HepG2 (cell line): ENCODE results near the gene ADSS1. TPM values are rescaled to one million over a fixed set of nuclear protein-coding genes. Genes with fewer than 3 reads are reported as not detected.

Source experiments
- ELK4 ChIP-seq: sonication (generic); formaldehyde crosslinking; IDR thresholded peaks from 2 replicates; pipeline ENCODE4 v1.9.0; 2021; ENCODE audit warnings: missing genetic modification reagents, borderline replicate concordance
- HNRNPL ChIP-seq: fragments of 200-400 bp; formaldehyde crosslinking; IDR thresholded peaks from 2 replicates; pipeline ENCODE4 v1.6.1; 2017; ENCODE audit warnings: mild to moderate bottlenecking, low read depth, low read length
- MATR3 ChIP-seq: sonication (generic); formaldehyde crosslinking; IDR thresholded peaks from 2 replicates; pipeline ENCODE4 v1.4.0; 2020; ENCODE audit warnings: missing genetic modification reagents
- POLR2AphosphoS5 ChIP-seq: IDR thresholded peaks from 2 replicates; pipeline ENCODE4 v1.6.1; 2012; ENCODE audit warnings: low read depth, low read length
- RELA ChIP-seq: sonication (generic); formaldehyde crosslinking; IDR thresholded peaks from 2 replicates; pipeline ENCODE4 v1.4.0; 2020; ENCODE audit warnings: missing genetic modification reagents
- ZBTB1 ChIP-seq: sonication (generic); formaldehyde crosslinking; IDR thresholded peaks from 2 replicates; pipeline ENCODE4 v1.4.0; 2020; ENCODE audit warnings: missing genetic modification reagents, borderline replicate concordance
- ZSCAN20 ChIP-seq: sonication (generic); formaldehyde crosslinking; IDR thresholded peaks from 2 replicates; pipeline ENCODE4 v1.4.0; 2020; ENCODE audit warnings: missing genetic modification reagents, mild to moderate bottlenecking, borderline replicate concordance
- polyA plus RNA-seq, 8 experiments: library from polyadenylated mRNA; depleted of rRNA in 3 of 8; stranded (reverse) in 7 of 8; unstranded in 1 of 8; fragments of >200 nt; fragmentation: Illumina TruSeq in 4 of 8; extraction: Trizol in 4 of 8; gene quantifications; 2 replicates each; pipeline versions ENCODE4 v1.2.1 to v1.2.3, GENCODE V29; 2011 to 2016; ENCODE audit warnings: low read depth in 4 of 8, missing spikeins in 1 of 8, mixed read lengths in 1 of 8; ENCODE audit not compliant: insufficient read depth in 1 of 8
- total RNA-seq, 5 experiments: library from RNA; depleted of rRNA; stranded (reverse); fragments of >200 nt; fragmentation: Illumina TruSeq; extraction: Trizol; gene quantifications; 2 replicates each; pipeline ENCODE4 v1.2.3, GENCODE V29; 2016; ENCODE audit warnings: low read depth in 1 of 5
- TF ChIP-seq, protein P1 (sequence below): sonication (generic); formaldehyde crosslinking; IDR thresholded peaks from 2 replicates; pipeline ENCODE4 v1.4.0; 2020; ENCODE audit warnings: mild to moderate bottlenecking, missing genetic modification reagents
- TF ChIP-seq, protein P2 (sequence below): IDR thresholded peaks from 2 replicates; pipeline ENCODE4 v1.6.1; 2012; ENCODE audit warnings: low read depth, low read length, improper control_type of control experiment

The ADSS1 gene
- total and polyA plus RNA-seq, 2 of the 13 experiments (the other 11 are each of a cell fraction or from before 2014, with no cell fraction given): 1.0 to 36.7 TPM

GRCh38 chr14:104728631-104729030 lies 4.6 kb downstream of the ADSS1 start (continued):
- no peak for TF ChIP-seq ZSCAN20 (CRISPR knock-in tag)
- TF ChIP-seq, protein P1, sequence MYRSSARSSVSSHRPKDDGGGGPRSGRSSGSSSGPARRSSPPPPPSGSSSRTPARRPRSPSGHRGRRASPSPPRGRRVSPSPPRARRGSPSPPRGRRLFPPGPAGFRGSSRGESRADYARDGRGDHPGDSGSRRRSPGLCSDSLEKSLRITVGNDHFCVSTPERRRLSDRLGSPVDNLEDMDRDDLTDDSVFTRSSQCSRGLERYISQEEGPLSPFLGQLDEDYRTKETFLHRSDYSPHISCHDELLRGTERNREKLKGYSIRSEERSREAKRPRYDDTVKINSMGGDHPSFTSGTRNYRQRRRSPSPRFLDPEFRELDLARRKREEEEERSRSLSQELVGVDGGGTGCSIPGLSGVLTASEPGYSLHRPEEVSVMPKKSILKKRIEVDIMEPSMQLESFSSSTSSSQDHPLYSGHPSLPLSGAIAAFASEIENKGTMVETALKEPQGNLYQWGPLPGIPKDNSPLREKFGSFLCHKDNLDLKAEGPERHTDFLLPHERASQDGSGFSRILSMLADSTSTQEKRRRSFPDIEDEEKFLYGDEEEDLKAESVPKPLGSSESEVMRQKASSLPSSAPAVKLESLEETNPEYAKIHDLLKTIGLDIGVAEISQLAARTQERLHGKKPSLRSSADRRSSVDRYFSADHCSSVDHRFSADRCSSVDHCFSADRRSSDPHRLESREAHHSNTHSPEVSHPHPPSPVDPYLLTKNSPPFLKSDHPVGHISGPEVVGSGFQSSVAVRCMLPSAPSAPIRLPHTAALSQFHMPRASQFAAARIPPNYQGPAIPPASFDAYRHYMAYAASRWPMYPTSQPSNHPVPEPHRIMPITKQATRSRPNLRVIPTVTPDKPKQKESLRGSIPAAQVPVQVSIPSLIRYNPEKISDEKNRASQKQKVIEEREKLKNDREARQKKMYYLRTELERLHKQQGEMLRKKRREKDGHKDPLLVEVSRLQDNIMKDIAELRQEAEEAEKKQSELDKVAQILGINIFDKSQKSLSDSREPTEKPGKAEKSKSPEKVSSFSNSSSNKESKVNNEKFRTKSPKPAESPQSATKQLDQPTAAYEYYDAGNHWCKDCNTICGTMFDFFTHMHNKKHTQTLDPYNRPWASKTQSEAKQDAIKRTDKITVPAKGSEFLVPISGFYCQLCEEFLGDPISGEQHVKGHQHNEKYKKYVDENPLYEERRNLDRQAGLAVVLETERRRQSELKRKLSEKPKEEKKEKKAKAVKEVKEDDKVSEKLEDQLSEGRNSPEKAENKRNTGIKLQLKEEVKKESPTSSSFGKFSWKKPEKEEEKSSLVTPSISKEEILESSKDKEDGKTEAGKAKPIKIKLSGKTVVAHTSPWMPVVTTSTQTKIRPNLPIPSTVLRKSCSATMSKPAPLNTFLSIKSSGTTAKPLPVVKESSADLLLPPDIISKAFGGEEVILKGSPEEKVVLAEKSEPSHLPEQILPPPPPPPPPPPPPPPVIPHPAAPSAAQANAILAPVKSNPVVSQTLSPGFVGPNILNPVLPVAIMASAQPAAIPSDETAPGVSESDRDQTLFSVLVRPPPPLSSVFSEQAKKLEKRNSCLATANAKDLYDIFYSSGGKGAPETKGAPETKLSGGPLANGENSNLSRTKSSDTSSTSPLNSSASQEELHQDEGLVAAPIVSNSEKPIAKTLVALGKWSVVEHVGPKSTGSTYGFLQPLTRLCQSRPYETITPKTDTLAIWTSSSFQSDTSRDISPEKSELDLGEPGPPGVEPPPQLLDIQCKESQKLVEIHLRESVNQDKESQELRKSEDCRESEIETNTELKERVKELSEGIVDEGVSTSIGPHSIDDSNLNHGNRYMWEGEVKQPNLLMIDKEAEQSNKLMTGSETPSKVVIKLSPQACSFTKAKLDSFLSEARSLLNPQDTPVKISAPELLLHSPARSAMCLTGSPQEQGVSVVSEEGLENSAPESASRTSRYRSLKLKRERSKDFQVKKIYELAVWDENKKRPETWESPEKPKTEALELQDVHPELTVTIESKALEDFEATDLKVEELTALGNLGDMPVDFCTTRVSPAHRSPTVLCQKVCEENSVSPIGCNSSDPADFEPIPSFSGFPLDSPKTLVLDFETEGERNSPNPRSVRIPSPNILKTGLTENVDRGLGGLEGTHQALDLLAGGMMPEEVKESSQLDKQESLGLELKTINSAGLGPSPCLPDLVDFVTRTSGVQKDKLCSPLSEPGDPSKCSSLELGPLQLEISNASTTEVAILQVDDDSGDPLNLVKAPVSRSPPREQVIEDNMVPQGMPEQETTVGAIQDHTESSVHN (CRISPR knock-in tag): no peak
- 0 out of 2 replicates have a peak, but pooled peaks have one; percentile 10 for TF ChIP-seq HNRNPL
- no peak for TF ChIP-seq ELK4 (CRISPR knock-in tag)
- TF ChIP-seq ZBTB1: no peak
- TF ChIP-seq POLR2AphosphoS5: peak; percentile 21; the same call in 1 of the 2 replicates
- TF ChIP-seq, protein P2, sequence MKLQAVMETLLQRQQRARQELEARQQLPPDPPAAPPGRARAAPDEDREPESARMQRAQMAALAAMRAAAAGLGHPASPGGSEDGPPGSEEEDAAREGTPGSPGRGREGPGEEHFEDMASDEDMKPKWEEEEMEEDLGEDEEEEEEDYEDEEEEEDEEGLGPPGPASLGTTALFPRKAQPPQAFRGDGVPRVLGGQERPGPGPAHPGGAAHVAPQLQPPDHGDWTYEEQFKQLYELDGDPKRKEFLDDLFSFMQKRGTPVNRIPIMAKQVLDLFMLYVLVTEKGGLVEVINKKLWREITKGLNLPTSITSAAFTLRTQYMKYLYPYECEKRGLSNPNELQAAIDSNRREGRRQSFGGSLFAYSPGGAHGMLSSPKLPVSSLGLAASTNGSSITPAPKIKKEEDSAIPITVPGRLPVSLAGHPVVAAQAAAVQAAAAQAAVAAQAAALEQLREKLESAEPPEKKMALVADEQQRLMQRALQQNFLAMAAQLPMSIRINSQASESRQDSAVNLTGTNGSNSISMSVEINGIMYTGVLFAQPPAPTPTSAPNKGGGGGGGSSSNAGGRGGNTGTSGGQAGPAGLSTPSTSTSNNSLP: no peak
- no peak for TF ChIP-seq RELA (CRISPR knock-in tag)
- no peak for TF ChIP-seq MATR3 (CRISPR knock-in tag)
